D721Med (cell line): ENCODE data around the gene SYMPK.

ENCODE experiments used
- DNase-seq: peaks from one replicate; pipeline ENCODE4 v3.0.0; 2011; ENCODE audit warnings: low spot score; ENCODE audit not compliant: insufficient read length
- FAIRE-seq: peaks from 2 replicates; lab custom pipeline; 2011; peaks lifted over from hg19 to GRCh38; lab: Jason Lieb, UNC
- CTCF ChIP-seq: IDR thresholded peaks from 2 replicates; pipeline ENCODE4 v1.5.1; 2012; ENCODE audit warnings: mild to moderate bottlenecking, control low read depth; ENCODE audit not compliant: insufficient read depth; ENCODE audit errors: missing control alignments

Gene SYMPK

GRCh38 chr19:45770192-45771101 is 92.5 kb downstream of the SYMPK start:
- TF ChIP-seq CTCF = peak; percentile 65
- DNase-seq (peak; percentile 98), FAIRE-seq (no peak)

GRCh38 chr19:45769821-45770191 is 93.1 kb downstream of the SYMPK start:
- DNase-seq (no peak), FAIRE-seq (no peak)
- no peak for TF ChIP-seq CTCF

GRCh38 chr19:45768984-45769782 is 93.8 kb downstream of the SYMPK start, which contains the start of gene SIX5:
SIX5 (minus strand) TSS chr19:45769252; CDS start chr19:45768844, 408 bp downstream.
- no peak for FAIRE-seq
- DNase-seq = peak; percentile 93
- TF ChIP-seq CTCF = no peak

DNA sequence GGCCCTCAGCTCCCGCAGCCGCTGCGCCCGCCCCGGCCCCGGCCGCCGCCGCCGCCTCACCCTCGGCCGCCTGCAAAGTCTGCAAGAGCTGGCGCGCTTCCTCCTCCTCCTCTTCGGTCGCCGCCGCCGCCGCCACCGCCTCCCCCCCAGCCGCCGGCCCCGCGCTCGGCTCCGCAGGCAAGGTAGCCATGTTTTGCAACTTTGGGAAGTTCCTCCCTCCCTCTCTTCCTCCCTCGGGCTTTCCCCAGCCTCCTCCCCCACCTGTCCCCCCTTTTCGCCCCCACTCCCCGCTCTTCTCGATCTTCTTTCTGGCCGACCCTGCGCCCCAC is 94.3 kb downstream of the SYMPK start:
- no peak for FAIRE-seq

DNA sequence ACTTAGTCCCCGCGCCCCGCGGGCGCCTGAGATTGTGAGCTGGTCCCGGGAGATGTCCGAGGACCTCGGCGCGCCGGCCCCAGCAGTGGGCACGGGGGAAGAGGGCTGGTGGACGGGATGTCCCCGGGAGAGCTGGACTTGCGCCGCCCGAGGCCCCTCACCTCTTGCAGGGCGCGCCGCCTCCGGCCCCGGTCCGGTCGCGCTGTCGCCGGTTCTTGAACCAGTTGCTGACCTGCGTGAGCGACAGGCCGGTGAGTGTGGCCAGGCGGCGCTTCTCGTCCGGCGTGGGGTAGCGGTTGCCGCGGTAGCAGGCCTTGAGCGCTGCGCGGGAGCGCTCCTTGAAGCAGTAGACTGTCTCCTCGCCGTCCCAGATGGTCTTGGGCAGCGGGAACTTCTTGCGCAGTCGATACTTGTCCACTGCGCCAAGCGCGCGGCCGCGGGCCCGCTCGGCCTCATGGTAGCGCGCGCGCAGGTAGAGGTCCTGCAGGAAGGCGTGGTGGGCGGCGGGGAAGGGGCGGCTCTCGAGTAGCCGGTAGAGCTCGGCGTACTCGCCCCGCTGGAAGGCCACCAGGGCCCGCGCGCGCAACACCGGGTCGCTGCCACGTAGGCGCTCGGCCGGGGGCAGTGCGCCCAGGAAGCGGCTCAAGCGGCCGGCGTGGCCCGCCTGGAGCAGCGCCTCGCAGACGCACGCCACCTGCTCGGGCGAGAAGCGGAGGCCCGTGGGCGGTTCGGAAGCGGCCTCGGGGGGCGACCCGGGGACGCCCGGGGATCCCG is 94.9 kb downstream of the SYMPK start:
- no peak for FAIRE-seq
- TF ChIP-seq CTCF = no peak
- no peak for DNase-seq

More for the DNA sequence above, 94.3 kb downstream of the SYMPK start:
- DNase-seq = no peak
- no peak for TF ChIP-seq CTCF

DNA sequence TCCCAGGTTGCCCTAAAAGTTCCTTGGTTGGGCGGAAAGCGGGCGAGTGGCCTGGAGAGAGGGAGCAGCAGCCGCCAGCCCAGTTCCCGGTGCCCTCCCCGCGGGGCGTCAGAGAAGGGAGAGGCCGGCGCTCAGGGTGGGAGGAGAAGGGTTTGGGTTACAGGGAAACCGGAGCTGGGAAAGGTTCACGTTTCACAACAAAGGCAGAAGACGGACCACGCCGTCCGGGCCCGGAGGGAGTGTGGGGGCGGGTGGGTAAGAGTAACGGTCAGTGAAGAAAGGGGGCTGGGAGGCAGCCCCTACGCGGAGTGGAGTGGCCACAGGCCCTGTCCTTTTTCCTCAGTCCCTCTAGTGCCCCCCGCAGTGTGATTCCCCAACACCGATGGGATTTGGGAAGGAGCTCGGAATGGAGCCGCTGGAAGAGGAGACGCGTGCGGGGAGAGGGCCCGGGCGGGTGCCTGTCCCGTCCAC is 95.5 kb downstream of the SYMPK start:
- no peak for TF ChIP-seq CTCF
- DNase-seq (no peak), FAIRE-seq (no peak)
